ENCODE results near the gene PITPNM2. TPM values are rescaled to one million over a fixed set of nuclear protein-coding genes. Genes with fewer than 3 reads are reported as not detected.

The PITPNM2 gene
- polyA plus RNA-seq, 1 donor from 2014 or later, result 0.82 TPM

DNA sequence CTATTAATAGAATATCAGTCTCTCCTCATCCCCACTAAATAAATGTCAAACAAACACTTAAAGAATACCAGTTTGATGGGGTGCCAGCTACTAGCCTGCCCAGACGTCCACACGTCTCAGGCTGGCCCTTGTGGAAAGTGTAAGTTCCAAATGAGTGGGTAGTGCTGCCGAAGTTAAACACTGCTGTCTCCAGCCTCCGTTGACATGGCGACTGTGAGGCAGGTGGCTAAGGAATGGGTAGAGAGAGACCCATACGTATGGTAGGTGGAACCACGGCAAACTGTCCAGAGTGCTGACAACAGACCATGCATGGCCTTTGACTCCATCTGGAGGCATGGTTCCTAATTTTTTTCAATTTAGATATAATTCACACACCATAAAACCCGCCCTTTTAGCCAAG is 37.9 kb downstream of the PITPNM2 start (continued):
- TF ChIP-seq, protein P1, sequence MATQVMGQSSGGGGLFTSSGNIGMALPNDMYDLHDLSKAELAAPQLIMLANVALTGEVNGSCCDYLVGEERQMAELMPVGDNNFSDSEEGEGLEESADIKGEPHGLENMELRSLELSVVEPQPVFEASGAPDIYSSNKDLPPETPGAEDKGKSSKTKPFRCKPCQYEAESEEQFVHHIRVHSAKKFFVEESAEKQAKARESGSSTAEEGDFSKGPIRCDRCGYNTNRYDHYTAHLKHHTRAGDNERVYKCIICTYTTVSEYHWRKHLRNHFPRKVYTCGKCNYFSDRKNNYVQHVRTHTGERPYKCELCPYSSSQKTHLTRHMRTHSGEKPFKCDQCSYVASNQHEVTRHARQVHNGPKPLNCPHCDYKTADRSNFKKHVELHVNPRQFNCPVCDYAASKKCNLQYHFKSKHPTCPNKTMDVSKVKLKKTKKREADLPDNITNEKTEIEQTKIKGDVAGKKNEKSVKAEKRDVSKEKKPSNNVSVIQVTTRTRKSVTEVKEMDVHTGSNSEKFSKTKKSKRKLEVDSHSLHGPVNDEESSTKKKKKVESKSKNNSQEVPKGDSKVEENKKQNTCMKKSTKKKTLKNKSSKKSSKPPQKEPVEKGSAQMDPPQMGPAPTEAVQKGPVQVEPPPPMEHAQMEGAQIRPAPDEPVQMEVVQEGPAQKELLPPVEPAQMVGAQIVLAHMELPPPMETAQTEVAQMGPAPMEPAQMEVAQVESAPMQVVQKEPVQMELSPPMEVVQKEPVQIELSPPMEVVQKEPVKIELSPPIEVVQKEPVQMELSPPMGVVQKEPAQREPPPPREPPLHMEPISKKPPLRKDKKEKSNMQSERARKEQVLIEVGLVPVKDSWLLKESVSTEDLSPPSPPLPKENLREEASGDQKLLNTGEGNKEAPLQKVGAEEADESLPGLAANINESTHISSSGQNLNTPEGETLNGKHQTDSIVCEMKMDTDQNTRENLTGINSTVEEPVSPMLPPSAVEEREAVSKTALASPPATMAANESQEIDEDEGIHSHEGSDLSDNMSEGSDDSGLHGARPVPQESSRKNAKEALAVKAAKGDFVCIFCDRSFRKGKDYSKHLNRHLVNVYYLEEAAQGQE (IDR thresholded peaks at IDR 0.05; ENCODE audit: borderline replicate concordance), result no peak

DNA sequence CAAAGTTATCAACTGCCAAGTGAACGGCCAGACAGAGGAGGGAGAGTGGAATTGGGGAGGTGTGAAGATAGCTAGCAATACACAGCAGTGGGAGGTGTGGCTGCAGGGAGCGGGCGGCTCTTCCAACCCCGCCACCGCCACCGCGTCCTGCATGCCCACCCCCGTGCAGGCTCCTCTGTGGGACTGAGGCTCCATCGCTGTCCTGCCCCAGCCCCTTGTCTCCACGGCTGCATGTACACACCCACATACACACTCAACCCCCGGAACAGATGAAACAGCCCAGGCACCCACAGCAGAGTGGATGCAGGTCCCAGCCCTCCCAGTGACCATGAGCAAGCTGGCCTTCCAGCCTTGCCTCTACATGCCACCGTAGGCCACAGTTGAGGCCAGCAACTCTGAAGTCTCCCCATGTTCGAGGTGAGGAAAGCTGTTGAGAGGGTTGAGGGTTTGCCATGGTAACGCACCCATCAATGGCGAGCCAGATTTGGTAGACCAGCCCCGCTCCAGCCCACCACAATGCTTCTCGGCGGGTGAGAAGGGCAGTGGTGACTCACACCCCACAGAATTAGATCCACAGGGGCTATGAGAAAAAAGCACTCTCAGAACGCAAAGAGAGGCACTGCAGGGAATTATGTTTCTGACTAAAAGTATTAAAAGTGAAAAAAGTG is 39.3 kb downstream of the PITPNM2 start:
- TF ChIP-seq RAD21 (conservative IDR thresholded peaks at IDR 0.05), result no peak
- TF ChIP-seq, protein P1 (IDR thresholded peaks at IDR 0.05; ENCODE audit: borderline replicate concordance), result no peak
- TF ChIP-seq MXI1 (conservative IDR thresholded peaks at IDR 0.05; ENCODE audit: poor library complexity, severe bottlenecking), result no peak
- no peak for TF ChIP-seq SMC3 (conservative IDR thresholded peaks at IDR 0.05; ENCODE audit: poor library complexity)
- TF ChIP-seq POLR2AphosphoS5 (IDR thresholded peaks at IDR 0.05), result no peak
- TF ChIP-seq, protein P2, sequence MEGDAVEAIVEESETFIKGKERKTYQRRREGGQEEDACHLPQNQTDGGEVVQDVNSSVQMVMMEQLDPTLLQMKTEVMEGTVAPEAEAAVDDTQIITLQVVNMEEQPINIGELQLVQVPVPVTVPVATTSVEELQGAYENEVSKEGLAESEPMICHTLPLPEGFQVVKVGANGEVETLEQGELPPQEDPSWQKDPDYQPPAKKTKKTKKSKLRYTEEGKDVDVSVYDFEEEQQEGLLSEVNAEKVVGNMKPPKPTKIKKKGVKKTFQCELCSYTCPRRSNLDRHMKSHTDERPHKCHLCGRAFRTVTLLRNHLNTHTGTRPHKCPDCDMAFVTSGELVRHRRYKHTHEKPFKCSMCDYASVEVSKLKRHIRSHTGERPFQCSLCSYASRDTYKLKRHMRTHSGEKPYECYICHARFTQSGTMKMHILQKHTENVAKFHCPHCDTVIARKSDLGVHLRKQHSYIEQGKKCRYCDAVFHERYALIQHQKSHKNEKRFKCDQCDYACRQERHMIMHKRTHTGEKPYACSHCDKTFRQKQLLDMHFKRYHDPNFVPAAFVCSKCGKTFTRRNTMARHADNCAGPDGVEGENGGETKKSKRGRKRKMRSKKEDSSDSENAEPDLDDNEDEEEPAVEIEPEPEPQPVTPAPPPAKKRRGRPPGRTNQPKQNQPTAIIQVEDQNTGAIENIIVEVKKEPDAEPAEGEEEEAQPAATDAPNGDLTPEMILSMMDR (IDR thresholded peaks at IDR 0.05; ENCODE audit: poor library complexity, severe bottlenecking), result no peak
- no peak for TF ChIP-seq EP300 (conservative IDR thresholded peaks at IDR 0.05; ENCODE audit: poor library complexity, severe bottlenecking)
- no peak for TF ChIP-seq TAF1 (IDR thresholded peaks at IDR 0.05; ENCODE audit: low read depth)
- TF ChIP-seq EZH2 (IDR thresholded peaks at IDR 0.05; ENCODE audit: borderline replicate concordance, insufficient read depth, low read length, poor library complexity, severe bottlenecking), result no peak
- Histone ChIP-seq H3K9me3 (ENCODE audit: low read length) (no peaks in the 10 kb centered on the region), H3K36me3 (ENCODE audit: insufficient read depth, low read length) (no peaks in the 10 kb centered on the region), H3K4me2 (ENCODE audit: low read length) (no peak overlapping the region), H3F3A (ENCODE audit: insufficient read depth, low read length, poor library complexity, severe bottlenecking) (no peaks in the 10 kb centered on the region), H4K20me1 (ENCODE audit: insufficient read depth) (no peaks in the 10 kb centered on the region), H3K27me3 (ENCODE audit: insufficient read depth, low read depth, low read length) (no peaks in the 10 kb centered on the region), H3K79me2 (replicated peaks; ENCODE audit: insufficient read depth, low read length) (no peaks in the 10 kb centered on the region), H3K9ac (ENCODE audit: low read length) (no peak overlapping the region), H3K27ac (ENCODE audit: low read length) (no peak overlapping the region), H3K9me2 (ENCODE audit: insufficient read depth, low read length) (no peaks in the 10 kb centered on the region), H3K4me3 (ENCODE audit: low read length) (no peak overlapping the region), H2AFZ (ENCODE audit: low read depth, low read length) (no peak overlapping the region)
